MM.1S (cell line): Measurements from ENCODE around the gene MOGAT3.
"Not testable (repeated sequence)": the region's sequence is repeated elsewhere in the genome, so short reads cannot be mapped to it uniquely, and the experiment has no call there.

Experiments used
- DNase-seq: peaks from one replicate; pipeline ENCODE4 v3.0.0-alpha.2; 2015
- H2AFZ ChIP-seq: fragments of 300-600 bp; sonication (generic); 2 replicates; pipeline ENCODE4 v1.6.0; 2016; ENCODE audit warnings: antibody characterized with exemption, low read length
- H3F3A ChIP-seq: fragments of 300-600 bp; sonication (generic); 2 replicates; pipeline ENCODE4 v1.6.1; 2016; ENCODE audit warnings: mild to moderate bottlenecking, antibody characterized with exemption, low read length, moderate library complexity, mixed read lengths; ENCODE audit not compliant: insufficient read depth
- H3K27ac ChIP-seq: fragments of 300-600 bp; sonication (generic); 2 replicates; pipeline ENCODE4 v1.5.1; 2016; ENCODE audit warnings: mild to moderate bottlenecking, low read length
- H3K27me3 ChIP-seq: fragments of 300-600 bp; sonication (generic); replicated peaks from 2 replicates; pipeline ENCODE4 v1.6.0; 2016; ENCODE audit warnings: low read length; ENCODE audit not compliant: insufficient read depth
- H3K36me3 ChIP-seq: fragments of 300-600 bp; sonication (generic); replicated peaks from 2 replicates; pipeline ENCODE4 v1.6.1; 2016; ENCODE audit warnings: mild to moderate bottlenecking, low read length, mixed read lengths; ENCODE audit not compliant: insufficient read depth
- H3K4me1 ChIP-seq: fragments of 300-600 bp; sonication (generic); 2 replicates; pipeline ENCODE4 v1.6.1; 2016; ENCODE audit warnings: low read length, mixed read lengths
- H3K4me2 ChIP-seq: fragments of 300-600 bp; sonication (generic); 2 replicates; pipeline ENCODE4 v1.6.0; 2016; ENCODE audit warnings: low read depth, low read length
- H3K4me3 ChIP-seq: fragments of 300-600 bp; sonication (generic); 2 replicates; pipeline ENCODE4 v1.5.1; 2016; ENCODE audit warnings: low read length, mixed read lengths
- H3K79me2 ChIP-seq: fragments of 300-600 bp; sonication (generic); 2 replicates; pipeline ENCODE4 v1.6.1; 2016; ENCODE audit warnings: mixed run types, low read length, mixed read lengths
- H3K9ac ChIP-seq: fragments of 300-600 bp; sonication (generic); 2 replicates; pipeline ENCODE4 v1.6.1; 2016; ENCODE audit warnings: low read length, mixed read lengths
- H3K9me2 ChIP-seq: fragments of 300-600 bp; sonication (generic); replicated peaks from 2 replicates; pipeline ENCODE4 v1.6.1; 2016; ENCODE audit warnings: mild to moderate bottlenecking, low read length, mixed read lengths; ENCODE audit not compliant: insufficient read depth
- H3K9me3 ChIP-seq: fragments of 300-600 bp; sonication (generic); replicated peaks from 2 replicates; pipeline ENCODE4 v1.6.1; 2016; ENCODE audit warnings: mild to moderate bottlenecking, low read length, mixed read lengths; ENCODE audit not compliant: insufficient read depth
- H4K20me1 ChIP-seq: fragments of 300-600 bp; sonication (generic); 2 replicates; pipeline ENCODE4 v1.6.1; 2016; ENCODE audit warnings: mild to moderate bottlenecking, low read length, moderate library complexity, mixed read lengths; ENCODE audit not compliant: insufficient read depth
- EZH2 ChIP-seq: fragments of 300-600 bp; sonication (generic); optimal IDR thresholded peaks from 2 replicates; pipeline ENCODE3; 2017; ENCODE audit warnings: low read depth, mild to moderate bottlenecking, antibody characterized with exemption, low read length, mixed read lengths
- EZH2phosphoT487 ChIP-seq: fragments of 300-600 bp; sonication (generic); IDR thresholded peaks from 2 replicates; pipeline ENCODE4 v1.6.1; 2018; ENCODE audit warnings: antibody characterized with exemption, low read length
- TF ChIP-seq, protein P1 (sequence below): fragments of 300-600 bp; sonication (generic); IDR thresholded peaks from 2 replicates; pipeline ENCODE4 v1.5.1; 2016; ENCODE audit warnings: antibody characterized with exemption, low read length, mixed read lengths

MOGAT3 gene

DNA sequence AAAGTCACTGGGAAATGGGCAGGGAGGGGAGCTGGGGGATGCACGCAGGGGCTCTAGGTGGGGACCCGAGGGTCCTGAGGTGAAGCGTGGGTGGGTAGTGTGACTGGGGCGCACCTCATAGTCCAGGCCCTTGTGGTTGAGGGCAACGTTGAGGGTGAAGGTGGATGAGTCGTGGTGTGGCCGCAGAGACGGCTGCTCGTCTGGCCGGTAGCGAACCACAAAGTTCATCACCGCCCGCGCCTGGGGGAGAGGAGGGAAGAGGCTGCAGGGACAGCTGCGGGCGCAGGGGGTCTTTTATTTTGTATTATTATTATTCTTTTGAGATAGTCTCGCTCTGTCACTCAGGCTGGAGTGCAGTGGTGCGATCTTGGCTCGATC is 5.8 kb upstream of the MOGAT3 start:
- H3K36me3 ChIP-seq: no peaks in the 10 kb centered on the region
- no peak for DNase-seq
- H2AFZ ChIP-seq: no peak overlapping the region
- H3K4me3 ChIP-seq: no peak overlapping the region
- H3K9me2 ChIP-seq: no peaks in the 10 kb centered on the region
- H3K9me3 ChIP-seq: no peaks in the 10 kb centered on the region
- H3K79me2 ChIP-seq: no peaks in the 10 kb centered on the region
- H3K27me3 ChIP-seq: peaks cover 19% of the 10 kb centered on the region
- H3K4me2 ChIP-seq: no peak overlapping the region
- no peaks in the 10 kb centered on the region for H4K20me1 ChIP-seq
- no peak overlapping the region for H3K9ac ChIP-seq
- H3K27ac ChIP-seq: no peak overlapping the region
- H3F3A ChIP-seq: no peaks in the 10 kb centered on the region
- H3K4me1 ChIP-seq: no peaks in the 10 kb centered on the region
- TF ChIP-seq, protein P1, sequence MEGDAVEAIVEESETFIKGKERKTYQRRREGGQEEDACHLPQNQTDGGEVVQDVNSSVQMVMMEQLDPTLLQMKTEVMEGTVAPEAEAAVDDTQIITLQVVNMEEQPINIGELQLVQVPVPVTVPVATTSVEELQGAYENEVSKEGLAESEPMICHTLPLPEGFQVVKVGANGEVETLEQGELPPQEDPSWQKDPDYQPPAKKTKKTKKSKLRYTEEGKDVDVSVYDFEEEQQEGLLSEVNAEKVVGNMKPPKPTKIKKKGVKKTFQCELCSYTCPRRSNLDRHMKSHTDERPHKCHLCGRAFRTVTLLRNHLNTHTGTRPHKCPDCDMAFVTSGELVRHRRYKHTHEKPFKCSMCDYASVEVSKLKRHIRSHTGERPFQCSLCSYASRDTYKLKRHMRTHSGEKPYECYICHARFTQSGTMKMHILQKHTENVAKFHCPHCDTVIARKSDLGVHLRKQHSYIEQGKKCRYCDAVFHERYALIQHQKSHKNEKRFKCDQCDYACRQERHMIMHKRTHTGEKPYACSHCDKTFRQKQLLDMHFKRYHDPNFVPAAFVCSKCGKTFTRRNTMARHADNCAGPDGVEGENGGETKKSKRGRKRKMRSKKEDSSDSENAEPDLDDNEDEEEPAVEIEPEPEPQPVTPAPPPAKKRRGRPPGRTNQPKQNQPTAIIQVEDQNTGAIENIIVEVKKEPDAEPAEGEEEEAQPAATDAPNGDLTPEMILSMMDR: no peak
- TF ChIP-seq EZH2phosphoT487 (no peak), EZH2 (no peak)

DNA sequence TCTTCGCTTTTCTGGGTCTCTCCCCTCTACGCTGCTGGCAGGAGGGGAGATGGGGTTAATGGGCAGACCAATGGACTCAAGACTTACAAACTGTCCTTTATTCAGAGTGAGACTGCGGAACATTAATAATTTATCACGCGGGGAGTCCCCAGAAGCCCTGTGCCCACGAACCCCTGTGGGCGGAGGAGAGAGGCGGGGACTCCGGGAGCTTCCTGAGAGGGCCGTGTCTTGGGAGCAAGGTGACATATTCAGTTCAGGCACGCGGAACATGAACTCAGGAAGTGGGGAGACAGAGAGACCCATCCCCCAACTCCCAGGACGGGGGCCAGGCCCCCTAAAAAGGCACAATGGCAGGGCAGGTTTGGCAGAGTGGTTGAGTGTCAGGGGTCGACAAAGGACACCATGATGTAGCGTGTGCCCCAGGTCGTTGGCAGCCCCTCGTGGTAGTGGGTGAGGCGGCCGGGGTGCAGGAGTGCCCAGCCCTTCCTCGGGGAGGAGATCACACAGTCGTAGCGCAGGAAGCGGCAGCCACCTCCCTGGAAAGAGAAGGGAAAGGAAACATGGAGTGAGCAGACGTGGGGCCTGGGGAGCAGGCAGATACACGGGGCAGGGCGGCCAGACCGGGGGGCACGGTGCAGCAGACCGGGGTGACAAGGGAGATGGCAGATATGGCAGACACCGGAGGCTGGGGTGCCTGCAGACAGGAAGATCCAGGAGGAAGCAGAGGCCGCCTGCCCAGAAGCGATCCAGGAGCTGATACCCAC is 5.2 kb upstream of the MOGAT3 start:
- H3K4me1 ChIP-seq: no peaks in the 10 kb centered on the region
- no peak overlapping the region for H3K4me2 ChIP-seq
- no peaks in the 10 kb centered on the region for H3K9me3 ChIP-seq
- no peak overlapping the region for H3K9ac ChIP-seq
- H3F3A ChIP-seq: no peaks in the 10 kb centered on the region
- no peak overlapping the region for H3K4me3 ChIP-seq
- no peaks in the 10 kb centered on the region for H3K36me3 ChIP-seq
- peaks cover 25% of the 10 kb centered on the region for H3K27me3 ChIP-seq
- H3K27ac ChIP-seq: no peak overlapping the region
- no peak overlapping the region for H2AFZ ChIP-seq
- no peak for DNase-seq
- no peaks in the 10 kb centered on the region for H3K9me2 ChIP-seq
- no peaks in the 10 kb centered on the region for H3K79me2 ChIP-seq
- H4K20me1 ChIP-seq: no peaks in the 10 kb centered on the region
- TF ChIP-seq EZH2phosphoT487: no peak

- not testable (repeated sequence) for H3K9ac ChIP-seq, H4K20me1 ChIP-seq, H3K4me1 ChIP-seq, H3K4me3 ChIP-seq, H3K79me2 ChIP-seq, H3K36me3 ChIP-seq, H3K27ac ChIP-seq, H3K9me3 ChIP-seq, H3K9me2 ChIP-seq, DNase-seq, H3F3A ChIP-seq
- Histone ChIP-seq H3K4me2 (peak overlapping the region; percentile 6; the same call in 1 of the 2 replicates), H3K27me3 (peaks cover 40% of the 10 kb centered on the region), H2AFZ (0 out of 2 replicates have a peak overlapping the region, but pooled peaks have one; percentile 3)
Observed at GRCh38 chr7:101203740-101204738, 3.2 kb upstream of the MOGAT3 start.

GRCh38 chr7:101202603-101202918 is 1.7 kb upstream of the MOGAT3 start:
- no peak overlapping the region for H2AFZ ChIP-seq

More at GRCh38 chr7:101202603-101202918, 1.7 kb upstream of the MOGAT3 start:
- H3K27me3 ChIP-seq: peaks cover 55% of the 10 kb centered on the region
- H3F3A ChIP-seq: no peaks in the 10 kb centered on the region
- DNase-seq: no peak
- no peak overlapping the region for H3K4me2 ChIP-seq
- H3K4me1 ChIP-seq: no peaks in the 10 kb centered on the region
- no peaks in the 10 kb centered on the region for H3K9me3 ChIP-seq
- no peak overlapping the region for H3K27ac ChIP-seq
- H3K4me3 ChIP-seq: no peak overlapping the region
- no peaks in the 10 kb centered on the region for H3K36me3 ChIP-seq
- H4K20me1 ChIP-seq: no peaks in the 10 kb centered on the region
- TF ChIP-seq, protein P1: no peak
- TF ChIP-seq EZH2phosphoT487 (no peak), EZH2 (no peak)
- H3K9me2 ChIP-seq: no peaks in the 10 kb centered on the region
- H3K79me2 ChIP-seq: no peaks in the 10 kb centered on the region
- no peak overlapping the region for H3K9ac ChIP-seq
